K562 (cell line): ENCODE data around the gene BIRC5. TPM values are rescaled to one million over a fixed set of nuclear protein-coding genes. Genes with fewer than 3 reads are reported as not detected.

Experiments used
- ATAC-seq: fragments of 200-7000 bp; cut with Tn5 transposase; 3 replicates; pipeline ENCODE4 v1.9.1; 2020; ENCODE audit warnings: moderate library complexity
- BruUV-seq: library from RNA; stranded (reverse); fragments of 400-500 nt; replicated peaks from 2 replicates; lab custom pipeline; 2021; lab: Mats Ljungman, UMichigan
- CTCF ChIA-PET: fragments of 300-600 bp; formaldehyde crosslinking; extraction: SDS; loops from one replicate; lab custom pipeline; 2021; ENCODE audit warnings: low intra/inter-chr PET ratio; lab: Yijun Ruan, JAX
- POLR2A ChIA-PET: fragments of 300-600, 350-650 bp; sonication (Branson Sonifier 250); formaldehyde crosslinking; extraction: SDS; loops from one replicate; lab custom pipeline; 2021; ENCODE audit warnings: antibody characterized with exemption, inconsistent platforms; lab: Yijun Ruan, JAX
- DNase-seq, 4 experiments: peaks; one replicate each; pipeline versions ENCODE4 v3.0.0 to v3.0.0-alpha.2; 2011 to 2018; ENCODE audit warnings: low spot score in 3 of 4, mixed read lengths in 3 of 4; ENCODE audit errors: extremely low read depth in 1 of 4
- FAIRE-seq: peaks from 2 replicates; lab custom pipeline; 2011; peaks lifted over from hg19 to GRCh38; lab: Jason Lieb, UNC
- H2AFZ ChIP-seq: 2 replicates; pipeline ENCODE4 v1.6.0; 2011; ENCODE audit warnings: low read depth, low read length, control low read depth, inconsistent platforms
- H3K27ac ChIP-seq: fragments of 200-600 bp; 3 replicates; pipeline ENCODE4 v1.8.0; 2011; ENCODE audit warnings: low read depth, mild to moderate bottlenecking, control low read depth, inconsistent platforms, low read length, moderate library complexity, mixed read lengths; ENCODE audit errors: extremely low read depth
- H3K27me3 ChIP-seq, 2 experiments: fragments of 300-600 bp in 1 of 2; 2 replicates in 1 of 2; 3 replicates in 1 of 2; pipeline versions ENCODE4 v1.6.0 to v1.8.0; 2011; ENCODE audit warnings: inconsistent platforms in 2 of 2, low read length in 2 of 2, mild to moderate bottlenecking in 1 of 2, mixed read lengths in 1 of 2, moderate library complexity in 1 of 2; ENCODE audit not compliant: control insufficient read depth in 2 of 2, insufficient read depth in 2 of 2
- H3K36me3 ChIP-seq: fragments of 300-600 bp; 3 replicates; pipeline ENCODE4 v1.8.0; 2011; ENCODE audit warnings: mild to moderate bottlenecking, low read length, inconsistent platforms; ENCODE audit not compliant: control insufficient read depth, insufficient read depth
- H3K4me1 ChIP-seq, 2 experiments: fragments of 200-600 bp in 1 of 2; replicated peaks in 1 of 2; 2 replicates in 1 of 2; 3 replicates in 1 of 2; pipeline versions ENCODE4 v1.5.1 to v1.8.0; 2011; ENCODE audit warnings: inconsistent platforms in 2 of 2, low read length in 2 of 2, mild to moderate bottlenecking in 1 of 2, mixed read lengths in 1 of 2, moderate library complexity in 1 of 2; ENCODE audit not compliant: control insufficient read depth in 2 of 2, insufficient read depth in 2 of 2
- H3K4me2 ChIP-seq: 2 replicates; pipeline ENCODE4 v1.6.1; 2011; ENCODE audit warnings: low read length, control low read depth, inconsistent platforms, mixed read lengths; ENCODE audit not compliant: insufficient read depth
- H3K4me3 ChIP-seq: fragments of 200-600 bp; sonication (generic), shearing (Covaris generic); 2 replicates; pipeline ENCODE4 v1.5.1; 2016; ENCODE audit warnings: control low read depth, inconsistent platforms
- H3K79me2 ChIP-seq: fragments of 200-600 bp; 3 replicates; pipeline ENCODE4 v1.8.0; 2011; ENCODE audit warnings: low read length, inconsistent platforms; ENCODE audit not compliant: control insufficient read depth, insufficient read depth
- H3K9ac ChIP-seq, 2 experiments: 2 replicates each; pipeline versions ENCODE4 v1.6.0 to v1.6.1; 2011; ENCODE audit warnings: low read depth in 2 of 2, low read length in 2 of 2, control low read depth in 1 of 2, inconsistent platforms in 1 of 2, mild to moderate bottlenecking in 1 of 2, mixed read lengths in 1 of 2; ENCODE audit not compliant: insufficient read depth in 1 of 2
- H3K9me1 ChIP-seq: one replicate; pipeline ENCODE4 v1.6.0; 2011; ENCODE audit warnings: inconsistent platforms, mild to moderate bottlenecking, low read length, moderate library complexity; ENCODE audit not compliant: control insufficient read depth, insufficient read depth
- H3K9me3 ChIP-seq: replicated peaks from 2 replicates; pipeline ENCODE4 v1.5.1; 2011; ENCODE audit warnings: low read depth, low read length, inconsistent platforms; ENCODE audit not compliant: control insufficient read depth, insufficient read depth
- H4K20me1 ChIP-seq: replicated peaks from 2 replicates; pipeline ENCODE4 v1.6.1; 2011; ENCODE audit warnings: low read length, inconsistent platforms, mixed read lengths; ENCODE audit not compliant: control insufficient read depth, insufficient read depth
- CBFA2T2 ChIP-seq: fragments of 450-650 bp; conservative IDR thresholded peaks from 2 replicates; pipeline ENCODE4 v1.6.1; 2017; ENCODE audit warnings: mild to moderate bottlenecking
- GTF2E2 ChIP-seq: fragments of 200-800 bp; sonication (Bioruptor generic); IDR thresholded peaks from 2 replicates; pipeline ENCODE4 v1.6.1; 2016; ENCODE audit warnings: missing genetic modification characterization, missing compliant biosample characterization
- HDAC3 ChIP-seq: fragments of 450-650 bp; IDR thresholded peaks from 2 replicates; pipeline ENCODE4 v1.6.1; 2018; ENCODE audit warnings: borderline replicate concordance, mild to moderate bottlenecking, moderate library complexity; ENCODE audit not compliant: partially characterized antibody
- HNRNPL ChIP-seq: fragments of 200-400 bp; formaldehyde crosslinking; IDR thresholded peaks from 2 replicates; pipeline ENCODE4 v1.6.1; 2017; ENCODE audit warnings: low read depth, mild to moderate bottlenecking, low read length
- TCF3 ChIP-seq: sonication (generic); formaldehyde crosslinking; IDR thresholded peaks from 2 replicates; pipeline ENCODE4 v1.4.0; 2020; ENCODE audit warnings: mild to moderate bottlenecking, missing genetic modification reagents
- ZNF143 ChIP-seq: sonication (generic); formaldehyde crosslinking; IDR thresholded peaks from 2 replicates; pipeline ENCODE4 v1.9.0; 2022; ENCODE audit warnings: mild to moderate bottlenecking, missing genetic modification reagents
- ZNF232 ChIP-seq: sonication (generic); formaldehyde crosslinking; IDR thresholded peaks from 2 replicates; pipeline ENCODE4 v1.8.0; 2022; ENCODE audit warnings: mild to moderate bottlenecking, missing genetic modification reagents
- ZNF311 ChIP-seq: fragments of 250-450 bp; sonication (Bioruptor Pico); IDR thresholded peaks from 2 replicates; pipeline ENCODE4 v1.4.0; 2020; ENCODE audit warnings: mild to moderate bottlenecking, moderate library complexity
- WGBS: fragments of 100-300 bp; shearing (Covaris generic); methylation state at CpG from one replicate; pipeline ENCODE4 v1.1.6; 2016; ENCODE audit warnings: low coverage, mixed read lengths; ENCODE audit not compliant: insufficient coverage; ENCODE audit errors: missing lambda C conversion rate; 5-methylcytosine and 5-hydroxymethylcytosine counted together
- in situ Hi-C: fragments of 300-500 bp; cut with MboI; formaldehyde crosslinking; loops from 4 replicates; pipeline ENCODE4 v1.15.0; 2018; ENCODE audit warnings: inconsistent platforms, mixed read lengths
- intact Hi-C: fragments of 100-400 bp; cut with micrococcal nuclease; formaldehyde crosslinking; loops from 2 replicates; pipeline ENCODE4 v1.14.2; 2022
- polyA plus RNA-seq, 8 experiments: library from polyadenylated mRNA; depleted of rRNA in 4 of 8; stranded (reverse) in 5 of 8; unstranded in 3 of 8; fragments of >200 nt; fragmentation: Nextera tagmentation in 2 of 8; fragmentation: Illumina TruSeq in 1 of 8; extraction: Ambion mirVana in 2 of 8; extraction: Trizol in 1 of 8; gene quantifications; 2 replicates each; pipeline versions ENCODE4 v1.2.1 to v1.2.3, GENCODE V29; 2011 to 2014; ENCODE audit warnings: inconsistent platforms in 1 of 8, missing spikeins in 1 of 8
- total RNA-seq, 7 experiments: library from RNA; depleted of rRNA in 6 of 7; stranded (reverse); fragments of >200 nt in 6 of 7; fragmentation: Illumina TruSeq in 2 of 7; extraction: Trizol in 2 of 7; gene quantifications; 2 replicates each; pipeline versions ENCODE4 v1.2.1 to v1.2.3, GENCODE V29; 2011 to 2021; ENCODE audit warnings: low replicate concordance in 1 of 7
- TF ChIP-seq, protein P1 (sequence below): fragments of 250-450 bp; sonication (Bioruptor Pico); IDR thresholded peaks from 2 replicates; pipeline ENCODE4 v1.4.0; 2020; ENCODE audit warnings: mild to moderate bottlenecking
- TF ChIP-seq, protein P2 (sequence below): fragments of 250-450 bp; sonication (Bioruptor Pico); IDR thresholded peaks from 2 replicates; pipeline ENCODE4 v1.5.1; 2021; ENCODE audit warnings: mild to moderate bottlenecking

The BIRC5 gene
- total and polyA plus RNA-seq, 9 of the 15 experiments (the other 6 are each of a cell fraction or from before 2014, with no cell fraction given), result 64.4 to 140 (median 101) TPM

DNA sequence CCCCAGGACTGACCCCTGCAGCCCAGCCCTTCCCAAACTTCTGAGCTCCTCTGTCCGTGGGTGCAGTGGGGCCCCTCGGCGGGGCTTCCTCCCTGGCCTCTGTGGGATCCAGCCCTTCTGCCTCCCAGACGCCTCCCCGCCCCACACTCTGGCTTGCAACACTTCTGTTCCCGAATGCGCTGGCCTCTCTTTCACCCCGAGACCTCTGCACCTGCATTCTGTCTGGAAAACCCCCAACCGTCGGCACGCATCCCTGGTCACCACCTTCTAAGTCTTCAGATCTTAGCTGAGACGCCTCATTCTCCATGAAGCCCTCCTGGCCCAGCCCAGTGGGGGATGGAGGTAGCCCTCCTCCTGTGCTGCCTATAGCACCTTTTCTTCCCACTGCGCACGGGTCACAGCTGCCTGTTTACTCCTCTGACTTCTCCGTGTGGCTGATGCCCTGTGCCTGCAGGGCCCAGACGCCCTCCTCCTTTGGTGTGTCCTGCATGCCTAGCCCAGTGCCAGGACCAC lies 43.8 kb downstream of the BIRC5 start:
- Histone ChIP-seq H3K4me1 (peaks cover 71 to 86% of the 10 kb centered on the region in 2 experiments), H3K4me2 (peak overlapping the region; percentile 82), H4K20me1 (no peaks in the 10 kb centered on the region), H3K9ac (peak overlapping the region; percentile 74 to 89), H3K36me3 (no peaks in the 10 kb centered on the region), H3K4me3 (peak overlapping the region; percentile 35), H2AFZ (peak overlapping the region; percentile 53), H3K9me3 (no peaks in the 10 kb centered on the region), H3K27me3 (no peaks in the 10 kb centered on the region), H3K79me2 (peaks cover 25% of the 10 kb centered on the region), H3K27ac (peak overlapping the region; percentile 78), H3K9me1 (no peaks in the 10 kb centered on the region)
- peak in 2 of 4 experiments; percentile 28 to 59 for DNase-seq
- ATAC-seq, result peak; percentile 28; the same call in 2 of the 3 replicates
- ChIA-PET POLR2A (interaction anchor here (0.6 to 1.6 kb wide), 3 partner anchors 11 to 110 kb away, joined by 3 to 7 read pairs (median 3); no protein-coding TSS in a partner anchor), CTCF (no interaction called here)
- peak; percentile 59 for FAIRE-seq
- 4% methylated on average over 15 of the region's 16 CpGs for WGBS
- no TSS peak for BruUV-seq
- intact Hi-C loops, result no loop called here
- in situ Hi-C loops, result no loop called here
- TF ChIP-seq HNRNPL (no peak), ZNF232 (no peak), HDAC3 (no peak), CBFA2T2 (0 out of 2 replicates have a peak, but pooled peaks have one; percentile 14), ZNF143 (CRISPR knock-in tag) (0 out of 2 replicates have a peak, but pooled peaks have one; percentile 36), TCF3 (CRISPR knock-in tag) (no peak), GTF2E2 (no peak), ZNF311 (CRISPR knock-in tag) (peak; percentile 13; the same call in 1 of the 2 replicates)
- TF ChIP-seq, protein P1, sequence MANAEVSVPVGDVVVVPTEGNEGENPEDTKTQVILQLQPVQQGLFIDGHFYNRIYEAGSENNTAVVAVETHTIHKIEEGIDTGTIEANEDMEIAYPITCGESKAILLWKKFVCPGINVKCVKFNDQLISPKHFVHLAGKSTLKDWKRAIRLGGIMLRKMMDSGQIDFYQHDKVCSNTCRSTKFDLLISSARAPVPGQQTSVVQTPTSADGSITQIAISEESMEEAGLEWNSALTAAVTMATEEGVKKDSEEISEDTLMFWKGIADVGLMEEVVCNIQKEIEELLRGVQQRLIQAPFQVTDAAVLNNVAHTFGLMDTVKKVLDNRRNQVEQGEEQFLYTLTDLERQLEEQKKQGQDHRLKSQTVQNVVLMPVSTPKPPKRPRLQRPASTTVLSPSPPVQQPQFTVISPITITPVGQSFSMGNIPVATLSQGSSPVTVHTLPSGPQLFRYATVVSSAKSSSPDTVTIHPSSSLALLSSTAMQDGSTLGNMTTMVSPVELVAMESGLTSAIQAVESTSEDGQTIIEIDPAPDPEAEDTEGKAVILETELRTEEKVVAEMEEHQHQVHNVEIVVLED (CRISPR knock-in tag), result peak; percentile 11; the same call in 1 of the 2 replicates
- TF ChIP-seq, protein P2, sequence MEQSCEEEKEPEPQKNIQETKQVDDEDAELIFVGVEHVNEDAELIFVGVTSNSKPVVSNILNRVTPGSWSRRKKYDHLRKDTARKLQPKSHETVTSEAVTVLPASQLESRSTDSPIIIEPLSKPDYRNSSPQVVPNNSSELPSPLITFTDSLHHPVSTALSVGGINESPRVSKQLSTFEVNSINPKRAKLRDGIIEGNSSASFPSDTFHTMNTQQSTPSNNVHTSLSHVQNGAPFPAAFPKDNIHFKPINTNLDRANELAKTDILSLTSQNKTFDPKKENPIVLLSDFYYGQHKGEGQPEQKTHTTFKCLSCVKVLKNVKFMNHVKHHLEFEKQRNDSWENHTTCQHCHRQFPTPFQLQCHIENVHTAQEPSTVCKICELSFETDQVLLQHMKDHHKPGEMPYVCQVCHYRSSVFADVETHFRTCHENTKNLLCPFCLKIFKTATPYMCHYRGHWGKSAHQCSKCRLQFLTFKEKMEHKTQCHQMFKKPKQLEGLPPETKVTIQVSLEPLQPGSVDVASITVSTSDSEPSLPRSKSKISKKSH (CRISPR knock-in tag), result 0 out of 2 replicates have a peak, but pooled peaks have one; percentile 15
